ENCODE measurements around the gene TTLL9. TPM values are rescaled to one million over a fixed set of nuclear protein-coding genes. Genes with fewer than 3 reads are reported as not detected.

Gene TTLL9
- polyA plus RNA-seq, 1 of the 3 experiments (the other 2 are of a cell fraction): 0.23 TPM

DNA sequence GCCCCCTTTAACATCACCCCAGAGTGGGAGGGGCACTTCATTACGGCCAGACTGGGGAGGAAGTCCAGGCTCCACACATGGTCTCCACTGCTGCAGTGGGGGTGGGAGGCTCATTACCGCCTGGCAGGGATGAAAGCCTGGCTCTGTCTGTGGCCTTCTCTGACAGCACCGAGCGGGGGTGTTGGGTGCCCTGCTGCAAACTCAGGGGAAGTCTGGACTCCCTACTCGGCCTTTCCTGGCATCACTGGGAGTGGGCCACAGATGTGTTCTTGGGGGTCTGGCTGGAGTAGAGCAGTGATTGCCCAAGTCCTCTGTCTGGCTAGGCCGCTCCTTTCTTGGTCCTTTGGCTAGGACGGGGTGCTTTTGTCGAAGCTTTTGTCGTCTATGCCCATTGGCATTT, 27.1 kb downstream of the TTLL9 start:
- H3K4me3 ChIP-seq (ENCODE audit: low read depth in 2 of 2, low read length in 1 of 2): no peak overlapping the region
- H3K36me3 ChIP-seq (replicated peaks in 1 of 2; ENCODE audit: control insufficient read depth in 1 of 2, insufficient read depth in 2 of 2, low read length in 1 of 2): no peaks in the 10 kb centered on the region
- H3K27me3 ChIP-seq (ENCODE audit: insufficient read depth): no peaks in the 10 kb centered on the region; the same call in 1 of the 2 replicates
- no peaks in the 10 kb centered on the region; a peak in 1 of 4 replicates for H3K4me1 ChIP-seq (ENCODE audit: control insufficient read depth in 1 of 2, insufficient read depth in 2 of 2, low read depth in 1 of 2, low read length in 1 of 2)
- no peaks in the 10 kb centered on the region for H3K79me2 ChIP-seq (ENCODE audit: insufficient read depth)
- H3K27ac ChIP-seq (ENCODE audit: low read depth in 2 of 2, low read length in 1 of 2): no peak overlapping the region
- ChIA-PET POLR2A (interaction anchor here (0.6 kb wide), 1 partner anchor 26 kb away, joined by 3 read pairs; no protein-coding TSS in a partner anchor), CTCF (interaction anchor here (1.0 kb wide), 1 partner anchor 14 kb away, joined by 3 read pairs; no protein-coding TSS in a partner anchor)
- H3K9me2 ChIP-seq: no peaks in the 10 kb centered on the region
- DNase-seq: no peak
- WGBS (ENCODE audit: low lambda C conversion rate): 63% methylated on average over 6 of the region's 9 CpGs
- no peaks in the 10 kb centered on the region for H3F3A ChIP-seq (replicated peaks; ENCODE audit: insufficient read depth)
- H3K9ac ChIP-seq: no peak overlapping the region
- H2AFZ ChIP-seq (ENCODE audit: low read depth): no peak overlapping the region
- H3K9me3 ChIP-seq: no peaks in the 10 kb centered on the region
- H4K20me1 ChIP-seq (ENCODE audit: insufficient read depth): no peaks in the 10 kb centered on the region
- TF ChIP-seq FOSL2 (IDR thresholded peaks at IDR 0.05; ENCODE audit: borderline replicate concordance, low read depth) (no peak), NRF1 (IDR thresholded peaks at IDR 0.05; ENCODE audit: low read depth, low read length) (no peak), TEAD4 (IDR thresholded peaks at IDR 0.05; ENCODE audit: borderline replicate concordance, insufficient read depth) (no peak), POLR2AphosphoS5 (IDR thresholded peaks at IDR 0.05; ENCODE audit: low read depth, low read length) (no peak), GABPA (IDR thresholded peaks at IDR 0.05; ENCODE audit: low read depth) (no peak), MEF2A (IDR thresholded peaks at IDR 0.05; ENCODE audit: borderline replicate concordance, low read depth) (no peak), RAD21 (IDR thresholded peaks at IDR 0.05; ENCODE audit: low read length) (no peak), EP300 (IDR thresholded peaks at IDR 0.05; ENCODE audit: borderline replicate concordance in 1 of 2, low read depth in 1 of 2, low read length in 1 of 2) (no peak), MXI1 (IDR thresholded peaks at IDR 0.05; ENCODE audit: low read depth, low read length) (no peak), YY1 (IDR thresholded peaks at IDR 0.05; ENCODE audit: low read depth) (no peak), GATA2 (CRISPR knock-in tag; IDR thresholded peaks at IDR 0.05) (no peak)
- TF ChIP-seq, protein P1, sequence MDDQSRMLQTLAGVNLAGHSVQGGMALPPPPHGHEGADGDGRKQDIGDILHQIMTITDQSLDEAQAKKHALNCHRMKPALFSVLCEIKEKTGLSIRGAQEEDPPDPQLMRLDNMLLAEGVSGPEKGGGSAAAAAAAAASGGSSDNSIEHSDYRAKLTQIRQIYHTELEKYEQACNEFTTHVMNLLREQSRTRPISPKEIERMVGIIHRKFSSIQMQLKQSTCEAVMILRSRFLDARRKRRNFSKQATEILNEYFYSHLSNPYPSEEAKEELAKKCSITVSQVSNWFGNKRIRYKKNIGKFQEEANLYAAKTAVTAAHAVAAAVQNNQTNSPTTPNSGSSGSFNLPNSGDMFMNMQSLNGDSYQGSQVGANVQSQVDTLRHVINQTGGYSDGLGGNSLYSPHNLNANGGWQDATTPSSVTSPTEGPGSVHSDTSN (IDR thresholded peaks at IDR 0.05): no peak
- TF ChIP-seq, protein P2, sequence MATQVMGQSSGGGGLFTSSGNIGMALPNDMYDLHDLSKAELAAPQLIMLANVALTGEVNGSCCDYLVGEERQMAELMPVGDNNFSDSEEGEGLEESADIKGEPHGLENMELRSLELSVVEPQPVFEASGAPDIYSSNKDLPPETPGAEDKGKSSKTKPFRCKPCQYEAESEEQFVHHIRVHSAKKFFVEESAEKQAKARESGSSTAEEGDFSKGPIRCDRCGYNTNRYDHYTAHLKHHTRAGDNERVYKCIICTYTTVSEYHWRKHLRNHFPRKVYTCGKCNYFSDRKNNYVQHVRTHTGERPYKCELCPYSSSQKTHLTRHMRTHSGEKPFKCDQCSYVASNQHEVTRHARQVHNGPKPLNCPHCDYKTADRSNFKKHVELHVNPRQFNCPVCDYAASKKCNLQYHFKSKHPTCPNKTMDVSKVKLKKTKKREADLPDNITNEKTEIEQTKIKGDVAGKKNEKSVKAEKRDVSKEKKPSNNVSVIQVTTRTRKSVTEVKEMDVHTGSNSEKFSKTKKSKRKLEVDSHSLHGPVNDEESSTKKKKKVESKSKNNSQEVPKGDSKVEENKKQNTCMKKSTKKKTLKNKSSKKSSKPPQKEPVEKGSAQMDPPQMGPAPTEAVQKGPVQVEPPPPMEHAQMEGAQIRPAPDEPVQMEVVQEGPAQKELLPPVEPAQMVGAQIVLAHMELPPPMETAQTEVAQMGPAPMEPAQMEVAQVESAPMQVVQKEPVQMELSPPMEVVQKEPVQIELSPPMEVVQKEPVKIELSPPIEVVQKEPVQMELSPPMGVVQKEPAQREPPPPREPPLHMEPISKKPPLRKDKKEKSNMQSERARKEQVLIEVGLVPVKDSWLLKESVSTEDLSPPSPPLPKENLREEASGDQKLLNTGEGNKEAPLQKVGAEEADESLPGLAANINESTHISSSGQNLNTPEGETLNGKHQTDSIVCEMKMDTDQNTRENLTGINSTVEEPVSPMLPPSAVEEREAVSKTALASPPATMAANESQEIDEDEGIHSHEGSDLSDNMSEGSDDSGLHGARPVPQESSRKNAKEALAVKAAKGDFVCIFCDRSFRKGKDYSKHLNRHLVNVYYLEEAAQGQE (IDR thresholded peaks at IDR 0.05; ENCODE audit: low read depth, low read length): no peak
- TF ChIP-seq, protein P3, sequence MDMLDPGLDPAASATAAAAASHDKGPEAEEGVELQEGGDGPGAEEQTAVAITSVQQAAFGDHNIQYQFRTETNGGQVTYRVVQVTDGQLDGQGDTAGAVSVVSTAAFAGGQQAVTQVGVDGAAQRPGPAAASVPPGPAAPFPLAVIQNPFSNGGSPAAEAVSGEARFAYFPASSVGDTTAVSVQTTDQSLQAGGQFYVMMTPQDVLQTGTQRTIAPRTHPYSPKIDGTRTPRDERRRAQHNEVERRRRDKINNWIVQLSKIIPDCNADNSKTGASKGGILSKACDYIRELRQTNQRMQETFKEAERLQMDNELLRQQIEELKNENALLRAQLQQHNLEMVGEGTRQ (IDR thresholded peaks at IDR 0.05; ENCODE audit: borderline replicate concordance, low read depth, low read length): no peak
- H3K4me2 ChIP-seq: no peak overlapping the region

All from SK-N-SH (cell line).